Tibial nerve (tissue), 4 donors: ENCODE results near the gene COL27A1. TPM values are rescaled to one million over a fixed set of nuclear protein-coding genes. Genes with fewer than 3 reads are reported as not detected.

Experiments
- DNase-seq, 2 donors: peaks; one replicate each; pipeline ENCODE4 v3.0.0-alpha.2; 2019; ENCODE audit warnings: low spot score in 2 of 2
- H3K27ac ChIP-seq, 4 donors: fragments of 200-600 bp; sonication (generic) in 3 of 4; one replicate each; pipeline ENCODE4 v1.5.1; 2017 to 2019; ENCODE audit warnings: mild to moderate bottlenecking in 1 of 4
- H3K27me3 ChIP-seq, 2 donors: fragments of 200-600 bp; sonication (generic) in 1 of 2; one replicate each; pipeline versions ENCODE4 v1.5.1 to v1.6.0; 2017 to 2019
- H3K36me3 ChIP-seq, 3 donors: fragments of 200-600 bp; sonication (generic); one replicate each; pipeline ENCODE4 v1.5.1; 2018 to 2019
- H3K4me1 ChIP-seq, 4 donors: fragments of 200-600 bp; sonication (generic) in 3 of 4; one replicate each; pipeline ENCODE4 v1.5.1; 2017 to 2019
- H3K4me3 ChIP-seq, 4 donors: fragments of 200-600 bp; sonication (generic) in 3 of 4; one replicate each; pipeline ENCODE4 v1.5.1; 2017 to 2019; ENCODE audit warnings: mild to moderate bottlenecking in 1 of 4, moderate library complexity in 1 of 4
- H3K9me3 ChIP-seq, 4 donors: fragments of 200-600 bp; sonication (generic) in 3 of 4; one replicate each; pipeline ENCODE4 v1.5.1; 2017 to 2019
- CTCF ChIP-seq, 5 experiments: fragments of 200-600 bp in 3 of 5; fragments of 450-650 bp in 2 of 5; sonication (generic) in 3 of 5; IDR thresholded peaks; one replicate each; pipeline ENCODE4 v1.5.1; 2016 to 2019; ENCODE audit warnings: antibody characterized with exemption in 5 of 5, mild to moderate bottlenecking in 3 of 5, moderate library complexity in 2 of 5
- EP300 ChIP-seq, 2 donors: sonication (generic); formaldehyde crosslinking; IDR thresholded peaks; one replicate each; pipeline ENCODE4 v1.6.1; 2017; ENCODE audit warnings: antibody characterized with exemption in 2 of 2, mild to moderate bottlenecking in 1 of 2
- POLR2A ChIP-seq, 2 donors: fragments of 450-650 bp; IDR thresholded peaks; one replicate each; pipeline ENCODE4 v1.6.1; 2017; ENCODE audit warnings: antibody characterized with exemption in 2 of 2, mild to moderate bottlenecking in 2 of 2, moderate library complexity in 2 of 2
- WGBS, 2 donors: methylation state at CpG; one replicate each; pipeline ENCODE4 v1.1.5; 2018; 5-methylcytosine and 5-hydroxymethylcytosine counted together
- total RNA-seq, 4 donors: library from RNA; depleted of rRNA; stranded (reverse); fragments of >200 nt; gene quantifications; one replicate each; pipeline ENCODE4 v1.1.0, GENCODE V29; 2016

The COL27A1 gene
- total RNA-seq, 4 donors from 2014 or later = 14.9 to 55.8 (median 27.7) TPM

GRCh38 chr9:114334490-114334889 lies 179.2 kb downstream of the COL27A1 start:
- H3K4me3 ChIP-seq = no peak overlapping the region
- H3K27me3 ChIP-seq = no peaks in the 10 kb centered on the region
- no peak for DNase-seq
- H3K9me3 ChIP-seq = no peaks in the 10 kb centered on the region
- 93 to 100% methylated on average over 8 to 9 of the region's 9 CpGs for WGBS, 2 donors
- H3K27ac ChIP-seq = no peak overlapping the region
- H3K4me1 ChIP-seq = no peaks in the 10 kb centered on the region
- peaks cover 0 to 52% (median 15%) of the 10 kb centered on the region in 3 donors for H3K36me3 ChIP-seq
- no peak for TF ChIP-seq CTCF (IDR thresholded peaks at IDR 0.05)

- H3K36me3 ChIP-seq = peaks cover 0 to 64% (median 21%) of the 10 kb centered on the region in 3 donors
These were observed 180.4 kb downstream of the COL27A1 start for GRCh38 chr9:114335745-114336144.

GRCh38 chr9:114336157-114336556 lies 180.8 kb downstream of the COL27A1 start:
- H3K36me3 ChIP-seq = peaks cover 0 to 68% (median 24%) of the 10 kb centered on the region in 3 donors
- 73 to 75% methylated on average over 10 of the region's 10 CpGs for WGBS, 2 donors
- no peak for DNase-seq
- TF ChIP-seq EP300 (IDR thresholded peaks at IDR 0.05) (no peak), CTCF (IDR thresholded peaks at IDR 0.05) (no peak), POLR2A (IDR thresholded peaks at IDR 0.05) (no peak)
- H3K27me3 ChIP-seq = no peaks in the 10 kb centered on the region
- no peak overlapping the region for H3K27ac ChIP-seq
- no peaks in the 10 kb centered on the region for H3K9me3 ChIP-seq
- no peak overlapping the region for H3K4me3 ChIP-seq
- H3K4me1 ChIP-seq = no peaks in the 10 kb centered on the region

More at GRCh38 chr9:114335745-114336144, 180.4 kb downstream of the COL27A1 start:
- 59 to 60% methylated on average over 2 of the region's 2 CpGs for WGBS, 2 donors
- Histone ChIP-seq H3K27me3 (no peaks in the 10 kb centered on the region), H3K4me1 (no peaks in the 10 kb centered on the region), H3K4me3 (no peak overlapping the region), H3K27ac (no peak overlapping the region), H3K9me3 (no peaks in the 10 kb centered on the region)
- no peak for DNase-seq
- TF ChIP-seq EP300 (IDR thresholded peaks at IDR 0.05) = no peak

- Histone ChIP-seq H3K27me3 (no peaks in the 10 kb centered on the region), H3K4me3 (no peak overlapping the region), H3K27ac (no peak overlapping the region), H3K9me3 (no peaks in the 10 kb centered on the region), H3K36me3 (peaks cover 0 to 75% (median 29%) of the 10 kb centered on the region in 3 donors), H3K4me1 (no peaks in the 10 kb centered on the region)
- no peak for DNase-seq
- TF ChIP-seq EP300 (IDR thresholded peaks at IDR 0.05) = no peak
- TF ChIP-seq CTCF (IDR thresholded peaks at IDR 0.05) = no peak
- no peak for TF ChIP-seq POLR2A (IDR thresholded peaks at IDR 0.05)
- 88 to 93% methylated on average over 18 to 20 of the region's 23 CpGs for WGBS, 2 donors
These were observed 181.5 kb downstream of the COL27A1 start for GRCh38 chr9:114336699-114337395.

GRCh38 chr9:114338187-114338586 lies 182.8 kb downstream of the COL27A1 start:
- Histone ChIP-seq H3K27me3 (no peaks in the 10 kb centered on the region), H3K4me3 (no peak overlapping the region), H3K36me3 (peaks cover 0 to 89% (median 37%) of the 10 kb centered on the region in 3 donors), H3K9me3 (no peaks in the 10 kb centered on the region), H3K4me1 (no peaks in the 10 kb centered on the region), H3K27ac (no peak overlapping the region)
- no peak for TF ChIP-seq POLR2A (IDR thresholded peaks at IDR 0.05)
- no peak for TF ChIP-seq EP300 (IDR thresholded peaks at IDR 0.05)
- no peak for TF ChIP-seq CTCF (IDR thresholded peaks at IDR 0.05)
- no peak for DNase-seq
- 90 to 98% methylated on average over 2 of the region's 2 CpGs for WGBS, 2 donors
